HuH-7.5 (cell line): ENCODE measurements around the gene ZNF236.

Experiments
- DNase-seq: peaks from one replicate; pipeline ENCODE4 v3.0.0; 2011; ENCODE audit warnings: low spot score

ZNF236 gene

DNA sequence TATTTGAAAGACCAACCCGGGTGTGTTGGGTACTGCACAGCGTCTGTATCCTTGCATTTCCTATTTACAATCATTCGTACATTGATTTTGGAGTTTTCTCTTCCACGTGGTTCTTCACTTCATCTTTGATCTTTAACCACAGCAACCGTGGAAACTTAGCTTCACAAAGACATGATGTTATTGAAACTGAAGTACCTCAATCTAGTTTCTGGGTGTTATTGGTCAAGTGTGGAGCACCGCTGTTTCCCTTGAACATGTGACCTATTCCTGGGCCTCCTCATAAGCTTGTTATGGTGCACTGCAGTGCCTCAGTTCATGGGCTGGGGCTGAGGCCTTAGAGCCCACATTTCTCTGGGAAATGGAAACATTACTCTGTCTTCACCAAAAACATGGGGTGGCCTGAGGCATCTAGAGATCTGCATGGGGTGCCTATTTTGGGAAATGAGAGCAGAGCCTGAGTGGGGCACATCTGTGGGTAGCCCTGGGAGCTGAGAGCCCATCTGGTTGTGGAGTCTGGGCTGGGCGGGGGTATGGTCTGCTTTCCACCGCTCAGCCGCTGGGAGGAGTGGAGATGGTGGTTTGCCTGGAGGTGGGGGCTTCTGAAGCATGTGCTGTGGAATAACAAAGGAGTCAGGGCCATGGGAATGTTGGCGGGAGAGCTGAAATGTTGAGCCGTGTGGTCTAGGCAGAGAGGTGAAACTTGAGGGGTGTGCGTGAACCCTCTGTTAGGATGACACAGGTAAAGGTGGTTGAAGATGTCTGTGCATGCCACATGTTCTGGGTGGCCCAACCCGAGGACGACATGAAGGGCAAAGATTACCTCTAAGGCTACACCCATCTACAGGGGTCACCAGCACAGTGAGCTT lies 37.4 kb downstream of the ZNF236 start:
- DNase-seq: no peak

GRCh38 chr18:76860411-76860810 lies 38.1 kb downstream of the ZNF236 start:
- DNase-seq: no peak

DNA sequence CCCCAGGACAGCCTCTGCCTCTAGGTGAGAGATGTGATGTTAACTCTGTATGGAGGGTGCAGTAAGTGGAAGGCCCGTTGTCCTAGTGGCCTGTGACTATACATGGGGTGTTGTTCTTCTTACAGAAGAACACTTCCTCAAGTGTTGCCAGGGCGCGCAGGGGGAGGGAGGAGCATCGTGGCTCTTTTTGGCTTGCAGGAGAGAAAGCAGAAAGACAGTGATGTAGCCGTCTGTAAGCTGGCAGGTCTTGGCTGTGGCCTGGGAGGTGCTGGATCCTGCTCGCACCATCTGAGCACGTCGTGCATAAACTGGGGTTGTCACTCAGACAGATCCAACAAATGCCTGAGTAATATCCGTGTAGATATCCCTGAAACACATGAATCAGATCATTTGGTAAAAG lies 44.3 kb downstream of the ZNF236 start:
- DNase-seq: no peak

DNA sequence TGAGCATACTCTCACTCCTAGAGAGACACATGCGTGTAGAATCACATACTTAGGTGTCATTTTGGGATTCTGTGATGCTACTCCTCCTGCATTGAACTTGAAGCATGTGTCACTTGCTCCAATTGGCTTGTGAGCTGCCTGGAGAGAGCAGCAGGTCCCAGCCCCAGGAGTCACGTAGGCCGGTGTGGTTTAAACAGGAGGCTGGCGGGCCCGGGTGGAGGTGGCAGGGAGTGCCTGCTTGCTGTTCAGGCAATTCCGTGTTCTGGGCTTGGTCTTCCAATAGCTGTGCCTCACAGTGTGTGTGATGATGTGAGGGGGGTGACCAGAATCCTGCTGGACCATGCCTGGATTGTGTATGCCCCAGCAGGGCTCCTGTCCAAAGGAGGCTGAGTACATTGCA lies 51.0 kb downstream of the ZNF236 start:
- DNase-seq: no peak

GRCh38 chr18:76873713-76874112 lies 51.4 kb downstream of the ZNF236 start:
- DNase-seq: no peak

- no peak for DNase-seq
These were observed 52.5 kb downstream of the ZNF236 start for GRCh38 chr18:76874642-76875389.

DNA sequence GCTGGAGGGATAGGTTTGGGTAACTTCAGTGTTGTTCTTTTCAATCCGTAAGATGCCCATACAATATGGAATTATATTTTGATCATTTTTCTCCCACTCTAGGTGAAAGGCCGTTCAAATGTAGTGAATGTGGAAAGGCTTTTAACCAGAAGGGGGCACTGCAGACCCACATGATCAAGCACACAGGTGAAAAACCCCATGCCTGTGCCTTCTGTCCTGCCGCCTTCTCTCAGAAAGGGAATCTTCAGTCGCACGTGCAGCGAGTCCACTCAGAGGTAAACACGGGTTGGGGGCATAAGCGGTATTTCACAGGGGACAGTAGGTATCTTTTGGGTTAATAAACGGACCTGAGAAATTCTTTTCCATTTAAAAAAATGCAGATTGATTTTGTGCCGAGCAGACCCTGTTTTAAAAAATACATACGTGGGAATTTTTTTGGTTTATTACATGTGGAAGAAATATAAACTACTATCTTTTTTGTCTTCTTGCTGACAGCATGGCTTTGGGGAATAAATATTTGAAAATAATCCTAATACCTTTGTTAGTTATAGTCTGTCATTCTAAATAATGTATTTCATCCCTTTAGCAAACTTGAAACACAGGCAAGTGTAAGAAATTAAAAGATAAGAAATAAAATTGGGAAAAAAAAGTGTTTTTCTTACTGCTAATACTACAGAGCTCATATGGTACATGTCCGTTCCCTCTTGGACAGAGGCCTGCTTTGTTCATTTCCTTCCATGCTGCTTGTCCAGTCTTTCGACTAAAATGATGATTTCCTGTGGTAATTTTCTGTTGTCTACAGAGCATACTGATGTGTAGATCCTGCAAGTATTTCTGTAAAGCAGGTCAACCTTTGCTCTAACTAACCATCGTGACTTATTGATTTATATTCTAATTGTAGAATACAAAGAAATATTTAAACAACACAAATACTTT lies 53.3 kb downstream of the ZNF236 start:
- DNase-seq: peak; percentile 10

- no peak for DNase-seq
These were observed 56.1 kb downstream of the ZNF236 start for GRCh38 chr18:76878426-76878825.

GRCh38 chr18:76880026-76880425 lies 57.7 kb downstream of the ZNF236 start:
- DNase-seq: no peak

DNA sequence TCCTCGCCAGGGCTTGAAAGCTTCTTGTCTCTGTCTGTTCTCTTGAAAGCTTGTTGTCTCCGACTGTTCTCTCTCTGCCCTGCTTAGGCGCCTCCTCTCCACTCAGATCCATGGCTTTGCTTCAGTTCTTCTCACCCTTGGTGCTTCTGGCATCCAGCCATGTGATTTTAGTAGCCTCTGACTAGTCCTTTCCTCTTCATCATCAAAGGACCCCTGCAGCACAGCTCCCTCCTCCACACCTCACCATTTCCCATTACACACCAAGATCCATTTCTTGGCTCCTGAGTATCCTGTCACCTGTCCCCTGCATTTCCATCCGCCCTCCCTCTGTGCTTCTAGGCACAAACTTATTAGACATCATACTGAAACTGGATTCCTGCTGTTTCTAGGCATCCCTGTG lies 59.4 kb downstream of the ZNF236 start:
- DNase-seq: no peak

DNA sequence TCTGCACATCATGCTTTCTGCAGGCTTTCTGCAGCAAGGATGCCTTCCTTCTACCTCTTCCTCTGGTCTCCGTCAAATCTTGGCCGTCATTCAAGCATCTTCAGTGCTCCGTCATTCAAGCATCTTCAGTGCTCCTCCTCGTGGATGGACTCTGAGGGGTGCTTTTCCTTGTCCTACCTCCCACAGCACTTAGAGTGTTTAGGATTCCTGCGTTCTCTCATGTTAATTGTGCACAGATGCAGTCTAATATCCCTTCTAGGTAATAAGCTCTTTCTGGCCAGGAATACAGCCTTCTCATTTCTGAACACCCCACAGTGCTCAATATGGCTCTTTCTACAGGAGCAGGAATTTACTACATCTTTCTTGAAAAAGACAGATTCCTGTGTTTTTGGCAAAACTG lies 59.8 kb downstream of the ZNF236 start:
- DNase-seq: no peak

DNA sequence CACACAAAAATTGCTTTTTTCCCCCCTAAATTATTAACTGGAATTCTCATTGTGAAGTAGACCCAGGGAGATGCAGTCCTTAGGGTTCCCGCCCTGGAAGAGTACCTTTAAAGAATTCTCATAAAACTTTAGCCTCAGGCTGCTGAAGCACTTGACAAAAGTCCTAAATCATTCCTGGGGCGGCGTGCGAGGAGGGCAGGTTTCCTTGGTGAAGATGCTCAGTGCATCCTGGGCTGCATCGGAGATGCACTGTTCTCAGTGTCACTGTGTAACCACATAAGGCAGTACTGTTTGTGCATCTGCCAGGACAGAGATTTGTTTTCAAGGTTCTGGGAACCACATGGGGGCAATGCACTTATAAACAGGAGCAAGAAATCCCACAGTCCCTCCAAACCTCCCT lies 62.6 kb downstream of the ZNF236 start:
- no peak for DNase-seq

DNA sequence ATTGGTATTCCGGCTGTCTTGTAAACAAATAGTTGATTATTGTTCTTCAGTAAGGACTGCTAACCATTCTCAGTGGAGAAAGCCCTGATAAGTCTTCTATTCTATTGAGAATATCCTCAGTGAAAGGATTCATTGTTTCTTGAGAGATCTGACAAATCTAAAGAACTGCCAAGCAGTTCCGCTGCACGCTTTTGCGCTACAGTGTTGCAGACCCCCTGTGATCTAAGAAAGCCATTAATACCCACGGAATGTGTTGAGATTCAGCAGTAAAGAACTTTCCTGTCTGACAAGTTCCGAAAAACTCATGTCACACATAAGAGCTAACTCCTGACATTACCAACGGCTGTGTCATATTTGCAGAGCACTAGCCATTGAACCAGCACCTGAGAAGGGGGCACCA lies 63.8 kb downstream of the ZNF236 start:
- no peak for DNase-seq

- no peak for DNase-seq
These were observed 66.8 kb downstream of the ZNF236 start for GRCh38 chr18:76889091-76889699.

GRCh38 chr18:76892832-76893231 lies 70.5 kb downstream of the ZNF236 start:
- no peak for DNase-seq

DNA sequence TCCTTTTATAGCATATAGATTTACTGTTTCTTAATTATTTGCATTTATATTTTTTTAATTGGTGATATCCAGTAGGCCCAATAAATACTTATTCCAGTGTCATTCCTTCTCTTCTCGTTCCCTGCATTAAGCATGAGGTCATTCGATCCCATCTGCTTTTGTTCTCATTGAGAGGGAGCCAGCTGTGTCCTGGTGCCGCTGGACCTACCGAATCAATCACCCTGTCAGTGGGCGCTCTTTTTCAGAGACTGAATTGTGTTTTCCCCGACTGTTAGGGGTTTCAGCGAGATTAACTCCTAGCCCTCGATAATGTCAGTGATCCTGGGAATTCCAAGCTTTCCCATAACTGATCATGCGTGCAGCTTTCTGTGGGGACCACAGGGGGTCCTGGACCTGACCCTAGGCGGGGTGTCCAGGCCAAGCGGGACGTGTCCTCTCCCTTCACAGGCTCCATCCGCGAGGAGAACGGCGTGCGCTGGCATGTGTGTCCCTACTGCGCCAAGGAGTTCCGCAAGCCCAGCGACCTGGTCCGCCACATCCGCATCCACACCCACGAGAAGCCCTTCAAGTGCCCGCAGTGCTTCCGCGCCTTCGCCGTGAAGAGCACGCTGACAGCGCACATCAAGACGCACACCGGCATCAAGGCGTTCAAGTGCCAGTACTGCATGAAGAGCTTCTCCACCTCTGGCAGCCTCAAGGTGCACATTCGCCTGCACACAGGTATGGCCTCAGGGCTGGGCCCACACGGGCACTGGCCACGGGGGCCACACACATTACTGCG lies 72.4 kb downstream of the ZNF236 start:
- no peak for DNase-seq

DNA sequence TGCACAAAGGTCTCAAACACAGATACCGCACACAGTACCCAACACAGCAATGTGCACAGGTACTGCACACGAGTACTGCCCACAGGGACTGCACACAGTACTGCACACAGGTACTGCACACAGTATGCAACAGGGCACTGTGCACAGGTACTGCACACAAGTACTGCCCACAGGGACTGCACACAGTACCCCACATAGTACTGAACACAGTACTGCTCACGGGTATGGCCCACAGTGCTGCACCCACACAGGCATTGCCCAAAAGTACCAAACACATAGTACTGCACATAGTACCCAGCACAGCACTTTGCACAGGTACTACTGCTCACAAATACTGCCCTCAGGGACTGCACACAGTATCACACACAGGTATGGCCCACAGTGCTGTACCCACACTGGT lies 73.1 kb downstream of the ZNF236 start:
- no peak for DNase-seq

DNA sequence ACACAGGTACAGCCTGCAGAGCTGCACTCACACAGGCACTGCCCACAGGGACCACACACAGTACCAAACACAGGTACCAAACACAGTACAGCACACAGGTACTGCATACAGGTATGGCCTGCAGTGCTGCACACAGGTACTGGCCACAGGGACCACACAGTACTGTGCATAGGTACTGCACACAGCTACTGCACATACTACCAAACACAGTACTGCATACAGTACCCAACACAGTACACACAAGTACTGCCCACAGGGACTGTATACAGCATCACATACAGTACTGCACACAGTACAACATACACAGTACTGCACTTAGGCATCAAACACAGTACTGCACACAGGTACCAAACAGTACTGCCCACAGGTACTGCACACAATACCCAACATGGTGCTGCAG lies 74.3 kb downstream of the ZNF236 start:
- DNase-seq: no peak

GRCh38 chr18:76897257-76897656 lies 74.9 kb downstream of the ZNF236 start:
- DNase-seq: no peak

DNA sequence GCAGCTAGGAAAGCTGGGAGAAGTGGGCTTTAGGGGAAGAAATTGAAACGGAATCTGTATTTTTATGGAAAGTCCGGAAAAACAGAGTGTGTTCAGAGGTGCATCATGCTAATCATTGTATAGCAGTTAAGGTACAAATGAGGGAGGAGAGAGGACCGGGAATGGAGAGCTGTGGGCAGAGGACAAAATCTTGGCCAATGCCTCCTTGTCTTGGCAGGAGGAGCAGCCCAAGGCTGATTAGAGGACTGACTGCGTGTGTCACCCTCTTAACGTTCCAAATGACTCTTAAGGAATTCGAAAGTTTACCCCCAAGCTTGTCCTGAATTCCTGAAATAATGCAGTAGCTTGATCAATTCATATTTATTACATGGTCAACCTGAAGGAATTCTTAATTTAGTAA lies 81.0 kb downstream of the ZNF236 start:
- no peak for DNase-seq

DNA sequence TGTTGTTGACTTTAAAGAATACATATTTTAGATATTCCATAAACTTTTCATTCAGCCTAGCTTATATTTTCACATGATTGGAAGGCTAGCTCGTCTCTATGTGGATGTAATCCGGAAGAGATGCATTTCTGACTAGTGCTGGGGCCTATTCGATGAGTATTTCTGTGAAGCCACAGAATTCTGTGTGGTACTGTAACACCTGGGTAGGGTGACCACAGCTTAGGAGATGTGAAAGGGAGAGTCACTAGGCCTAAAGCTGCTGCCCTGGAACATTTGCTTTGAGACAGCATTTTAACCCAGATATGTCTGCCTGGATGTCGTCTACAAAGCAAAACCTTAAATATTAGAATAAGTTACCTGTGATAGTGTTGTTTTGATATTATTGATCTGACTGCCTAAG lies 83.5 kb downstream of the ZNF236 start:
- no peak for DNase-seq
